GM12872 (cell line): ENCODE data around the gene EXPH5.

Experiments used
- TF ChIP-seq, protein P1 (sequence below): IDR thresholded peaks from 3 replicates; pipeline ENCODE4 v1.5.1; 2011; ENCODE audit warnings: low read depth, mild to moderate bottlenecking, low read length, moderate library complexity; ENCODE audit not compliant: insufficient read depth

EXPH5 gene

GRCh38 chr11:108571001-108571400 lies 22.6 kb downstream of the EXPH5 start:
- TF ChIP-seq, protein P1, sequence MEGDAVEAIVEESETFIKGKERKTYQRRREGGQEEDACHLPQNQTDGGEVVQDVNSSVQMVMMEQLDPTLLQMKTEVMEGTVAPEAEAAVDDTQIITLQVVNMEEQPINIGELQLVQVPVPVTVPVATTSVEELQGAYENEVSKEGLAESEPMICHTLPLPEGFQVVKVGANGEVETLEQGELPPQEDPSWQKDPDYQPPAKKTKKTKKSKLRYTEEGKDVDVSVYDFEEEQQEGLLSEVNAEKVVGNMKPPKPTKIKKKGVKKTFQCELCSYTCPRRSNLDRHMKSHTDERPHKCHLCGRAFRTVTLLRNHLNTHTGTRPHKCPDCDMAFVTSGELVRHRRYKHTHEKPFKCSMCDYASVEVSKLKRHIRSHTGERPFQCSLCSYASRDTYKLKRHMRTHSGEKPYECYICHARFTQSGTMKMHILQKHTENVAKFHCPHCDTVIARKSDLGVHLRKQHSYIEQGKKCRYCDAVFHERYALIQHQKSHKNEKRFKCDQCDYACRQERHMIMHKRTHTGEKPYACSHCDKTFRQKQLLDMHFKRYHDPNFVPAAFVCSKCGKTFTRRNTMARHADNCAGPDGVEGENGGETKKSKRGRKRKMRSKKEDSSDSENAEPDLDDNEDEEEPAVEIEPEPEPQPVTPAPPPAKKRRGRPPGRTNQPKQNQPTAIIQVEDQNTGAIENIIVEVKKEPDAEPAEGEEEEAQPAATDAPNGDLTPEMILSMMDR, result no peak

DNA sequence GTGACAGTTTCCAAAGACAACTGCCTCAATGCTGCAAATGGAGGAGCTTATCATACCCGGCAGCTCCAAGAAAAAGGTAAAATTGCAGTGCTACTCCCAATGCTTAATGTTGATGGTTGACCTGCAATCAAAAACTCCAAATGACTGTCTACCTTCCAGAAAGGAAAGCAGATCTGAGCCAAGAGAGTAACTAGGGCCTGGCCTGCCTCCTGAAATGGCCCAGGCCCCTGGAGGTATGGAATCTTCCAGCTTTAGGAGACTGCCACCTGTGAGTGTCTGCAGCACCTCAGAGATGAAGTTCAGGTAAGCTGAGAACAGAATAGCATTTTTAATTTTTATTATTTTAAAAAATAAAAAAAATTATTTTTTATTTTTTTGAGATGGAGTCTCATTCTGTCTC lies 23.7 kb downstream of the EXPH5 start:
- TF ChIP-seq, protein P1, result no peak

GRCh38 chr11:108568195-108568858 lies 25.2 kb downstream of the EXPH5 start:
- TF ChIP-seq, protein P1, result no peak

DNA sequence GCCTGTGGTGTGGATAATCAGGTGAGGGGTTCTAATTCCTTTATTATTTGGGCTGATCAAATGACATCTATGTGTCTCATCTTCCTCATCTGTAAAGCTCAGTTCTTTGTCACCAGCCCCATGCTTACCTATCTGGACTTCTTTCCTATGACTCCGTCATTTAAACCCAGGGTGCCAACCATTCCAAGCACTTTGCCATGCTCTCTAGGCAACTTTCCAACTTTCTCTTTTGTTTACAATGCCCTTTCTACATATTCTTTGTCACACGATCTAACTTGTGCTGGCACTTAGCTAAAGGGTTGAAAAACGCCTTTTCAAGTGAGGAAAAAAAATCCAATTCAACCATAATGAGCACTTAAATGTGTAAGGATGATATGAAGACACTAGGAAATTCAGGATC lies 27.9 kb downstream of the EXPH5 start:
- TF ChIP-seq, protein P1, result no peak

- TF ChIP-seq, protein P1, result no peak
Observed at GRCh38 chr11:108562746-108563581, 30.6 kb downstream of the EXPH5 start.

- TF ChIP-seq, protein P1, result no peak
Observed at GRCh38 chr11:108561535-108561991, 32.0 kb downstream of the EXPH5 start.

GRCh38 chr11:108559904-108560303 lies 33.7 kb downstream of the EXPH5 start:
- TF ChIP-seq, protein P1, result no peak
